H1 (cell line): Measurements from ENCODE around the gene TPBG. TPM values are rescaled to one million over a fixed set of nuclear protein-coding genes. Genes with fewer than 3 reads are reported as not detected.

Experiments used
- CHD1 ChIP-seq: IDR thresholded peaks from 2 replicates; pipeline ENCODE4 v1.6.1; 2012; ENCODE audit warnings: low read depth, low read length, improper control_type of control experiment
- NANOG ChIP-seq: IDR thresholded peaks from 2 replicates; pipeline ENCODE4 v1.6.1; 2011; ENCODE audit warnings: low read length, low read depth, mild to moderate bottlenecking, inconsistent platforms; ENCODE audit not compliant: insufficient read depth, poor library complexity, severe bottlenecking
- POLR2A ChIP-seq, 2 experiments: IDR thresholded peaks; 1 replicate in 1 of 2; 2 replicates in 1 of 2; pipeline ENCODE4 v1.6.1; 2011; ENCODE audit warnings: low read depth in 2 of 2, low read length in 2 of 2, mild to moderate bottlenecking in 2 of 2; ENCODE audit errors: control extremely low read depth in 1 of 2
- POLR2AphosphoS5 ChIP-seq: IDR thresholded peaks from 2 replicates; pipeline ENCODE4 v1.6.1; 2011; ENCODE audit warnings: low read depth, low read length
- TAF7 ChIP-seq: optimal IDR thresholded peaks from 2 replicates; pipeline ENCODE3; 2011; ENCODE audit warnings: low read depth, mild to moderate bottlenecking, inconsistent platforms, low read length, moderate library complexity, borderline replicate concordance
- ZNF274 ChIP-seq: IDR thresholded peaks from 2 replicates; pipeline ENCODE4 v1.7.0; 2012; ENCODE audit warnings: low read length, borderline replicate concordance; ENCODE audit errors: extremely low read depth
- polyA plus RNA-seq, 7 experiments: library from polyadenylated mRNA; depleted of rRNA in 3 of 7; stranded (reverse) in 5 of 7; unstranded in 2 of 7; fragments of >200 nt in 5 of 7; fragments of 200-250 nt in 2 of 7; gene quantifications; 1 replicate in 5 of 7; 2 replicates in 1 of 7; 4 replicates in 1 of 7; pipeline versions ENCODE4 v1.2.1 to v1.2.3, GENCODE V29; 2011 to 2013; ENCODE audit warnings: missing spikeins in 2 of 7, mixed read lengths in 2 of 7
- total RNA-seq: library from RNA; stranded (reverse); fragmentation: NEBNext Ultra II Directional; extraction: Animal tissue kit (Norgen Biotek cat#: 25700); gene quantifications from 2 replicates; pipeline ENCODE4 v1.2.1, GENCODE V29; 2021

Gene TPBG
- total and polyA plus RNA-seq, 2 of the 8 experiments (the other 6 are each of a cell fraction or from before 2014, with no cell fraction given), result 28.4 to 33.6 TPM

GRCh38 chr6:82353848-82354247 is 9.8 kb upstream of the TPBG start (continued):
- no peak for TF ChIP-seq POLR2A (IDR thresholded peaks at IDR 0.05; ENCODE audit: control extremely low read depth in 1 of 2, low read depth in 2 of 2, low read length in 2 of 2)
- TF ChIP-seq POLR2AphosphoS5, result no peak
- no peak for TF ChIP-seq CHD1
- no peak for TF ChIP-seq NANOG
- TF ChIP-seq ZNF274, result no peak
- no peak for TF ChIP-seq TAF7
